Activated CD8-positive, alpha-beta memory T cell treated with anti-CD3 and anti-CD28 coated beads, Interleukin-2, amount 10 ng/mL, durations not matched to agents 7 days and 5 days (primary cell): ENCODE data around the gene MPP1. TPM values are rescaled to one million over a fixed set of nuclear protein-coding genes. Genes with fewer than 3 reads are reported as not detected.
"Not testable (repeated sequence)": the region's sequence is repeated elsewhere in the genome, so short reads cannot be mapped to it uniquely, and the experiment has no call there.

Experiments used
- ATAC-seq: fragments of 150-1000 bp; cut with Tn5 transposase; one replicate; pipeline ENCODE4 v1.10.0; 2021; ENCODE audit warnings: moderate library complexity
- CTCF ChIA-PET: fragments of 350-600 bp; sonication (Branson Sonifier 250); formaldehyde crosslinking; loops from one replicate; lab custom pipeline; 2021; ENCODE audit warnings: antibody characterized with exemption; lab: Charles Lee
- DNase-seq: peaks from one replicate; pipeline ENCODE4 v3.0.0-alpha.2; 2020
- H3K27ac Mint-ChIP-seq: one replicate; pipeline ENCODE4 v1.8.0; 2021; ENCODE audit warnings: mild to moderate bottlenecking, mixed read lengths
- H3K27me3 Mint-ChIP-seq: one replicate; pipeline ENCODE4 v1.8.0; 2021; ENCODE audit warnings: mixed read lengths
- H3K36me3 Mint-ChIP-seq: one replicate; pipeline ENCODE4 v1.8.0; 2021; ENCODE audit warnings: mild to moderate bottlenecking, mixed read lengths
- H3K4me1 Mint-ChIP-seq: one replicate; pipeline ENCODE4 v1.8.0; 2021; ENCODE audit warnings: mixed read lengths
- H3K4me3 Mint-ChIP-seq: one replicate; pipeline ENCODE4 v1.8.0; 2021; ENCODE audit warnings: mild to moderate bottlenecking, moderate library complexity, mixed read lengths
- H3K9me3 Mint-ChIP-seq: one replicate; pipeline ENCODE4 v1.8.0; 2022; ENCODE audit warnings: low read depth, mixed read lengths
- total RNA-seq, 2 experiments: library from RNA; stranded (reverse); gene quantifications; one replicate each; pipeline ENCODE4 v1.2.3, GENCODE V29; 2021

The MPP1 gene
- total RNA-seq, 2 experiments from 2014 or later, result 29.0 to 37.4 TPM

DNA sequence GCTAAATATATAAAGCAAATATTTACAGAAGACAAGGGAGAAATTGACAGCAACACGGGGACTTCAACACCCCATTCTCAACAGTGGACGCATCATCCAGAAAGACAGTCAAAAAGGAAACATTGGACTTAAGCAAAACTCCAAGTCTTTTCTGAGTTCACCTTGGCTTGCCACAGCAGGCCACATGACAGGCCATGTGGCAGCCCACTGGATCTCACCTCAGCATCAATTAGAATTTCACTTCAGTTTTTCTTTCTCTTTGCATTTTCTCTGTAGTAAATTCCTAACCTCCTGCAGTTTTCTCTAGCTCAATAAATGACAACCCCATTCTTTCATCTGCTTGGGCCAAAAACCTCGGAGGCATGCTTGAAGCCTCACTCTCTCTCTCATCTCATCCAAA is 16.7 kb upstream of the MPP1 start:
- ATAC-seq (no peak), DNase-seq (no peak)
- H3K36me3 Mint-ChIP-seq, result no peaks in the 10 kb centered on the region
- CTCF ChIA-PET, result no interaction called here
- H3K27me3 Mint-ChIP-seq, result peaks cover 10% of the 10 kb centered on the region
- H3K4me3 Mint-ChIP-seq, result no peak overlapping the region
- no peaks in the 10 kb centered on the region for H3K9me3 Mint-ChIP-seq
- no peak overlapping the region for H3K27ac Mint-ChIP-seq
- peaks cover under 1% of the 10 kb centered on the region for H3K4me1 Mint-ChIP-seq

DNA sequence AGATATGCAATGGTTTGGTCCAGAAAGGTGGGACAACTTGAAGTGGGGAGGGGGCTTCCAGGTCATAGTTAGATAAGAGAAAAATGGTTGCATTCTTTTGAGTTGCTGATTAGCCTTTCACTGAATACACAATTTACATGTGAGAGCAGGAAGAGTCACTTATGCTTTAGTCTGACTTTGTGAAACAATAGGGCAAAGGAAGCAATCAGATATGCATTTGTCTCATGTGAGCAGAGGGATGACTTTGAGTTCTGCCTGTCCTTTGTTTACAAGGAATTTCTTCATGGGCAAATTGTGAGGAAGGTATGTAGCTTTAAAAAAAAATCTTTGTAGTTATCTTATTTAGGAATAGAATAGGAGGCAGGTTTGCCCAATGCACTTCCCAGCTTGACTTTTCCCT is 16.2 kb upstream of the MPP1 start:
- no peaks in the 10 kb centered on the region for H3K36me3 Mint-ChIP-seq
- H3K4me1 Mint-ChIP-seq, result no peaks in the 10 kb centered on the region
- ATAC-seq (no peak), DNase-seq (no peak)
- CTCF ChIA-PET, result no interaction called here
- H3K9me3 Mint-ChIP-seq, result no peaks in the 10 kb centered on the region
- no peak overlapping the region for H3K4me3 Mint-ChIP-seq
- H3K27me3 Mint-ChIP-seq, result peaks cover 10% of the 10 kb centered on the region
- no peak overlapping the region for H3K27ac Mint-ChIP-seq

DNA sequence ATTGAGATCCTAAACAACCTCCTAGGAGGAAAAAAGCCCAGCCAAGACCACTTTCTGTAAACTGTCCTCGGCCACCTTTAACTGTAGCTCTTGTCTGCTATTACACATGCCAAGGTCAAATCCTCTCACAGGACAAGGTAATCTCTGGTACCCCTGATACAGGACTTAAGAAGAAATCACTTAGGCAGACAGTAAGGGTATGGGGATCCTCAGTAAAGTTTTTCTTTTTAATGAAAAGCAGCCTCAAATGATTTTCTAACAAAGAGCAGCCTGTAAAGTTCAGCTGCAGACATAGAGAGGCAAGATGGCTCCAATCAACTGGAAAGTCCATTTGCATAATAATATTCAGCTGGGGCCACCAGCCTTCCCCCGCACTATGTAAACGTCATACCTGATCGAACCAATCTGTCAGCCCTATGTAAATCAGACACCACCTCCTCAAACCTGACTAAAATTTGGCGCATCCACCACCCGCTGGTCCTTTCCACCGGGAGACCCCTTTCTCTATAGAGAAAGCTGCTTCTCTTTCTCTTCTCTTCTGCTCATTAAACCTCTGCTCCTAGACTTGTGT is 14.6 kb upstream of the MPP1 start:
- DNase-seq (no peak), ATAC-seq (no peak)
- CTCF ChIA-PET, result no interaction called here
- H3K4me1 Mint-ChIP-seq, result no peaks in the 10 kb centered on the region
- no peak overlapping the region for H3K4me3 Mint-ChIP-seq
- peaks cover 15% of the 10 kb centered on the region for H3K27me3 Mint-ChIP-seq
- no peak overlapping the region for H3K27ac Mint-ChIP-seq
- no peaks in the 10 kb centered on the region for H3K36me3 Mint-ChIP-seq
- H3K9me3 Mint-ChIP-seq, result no peaks in the 10 kb centered on the region

DNA sequence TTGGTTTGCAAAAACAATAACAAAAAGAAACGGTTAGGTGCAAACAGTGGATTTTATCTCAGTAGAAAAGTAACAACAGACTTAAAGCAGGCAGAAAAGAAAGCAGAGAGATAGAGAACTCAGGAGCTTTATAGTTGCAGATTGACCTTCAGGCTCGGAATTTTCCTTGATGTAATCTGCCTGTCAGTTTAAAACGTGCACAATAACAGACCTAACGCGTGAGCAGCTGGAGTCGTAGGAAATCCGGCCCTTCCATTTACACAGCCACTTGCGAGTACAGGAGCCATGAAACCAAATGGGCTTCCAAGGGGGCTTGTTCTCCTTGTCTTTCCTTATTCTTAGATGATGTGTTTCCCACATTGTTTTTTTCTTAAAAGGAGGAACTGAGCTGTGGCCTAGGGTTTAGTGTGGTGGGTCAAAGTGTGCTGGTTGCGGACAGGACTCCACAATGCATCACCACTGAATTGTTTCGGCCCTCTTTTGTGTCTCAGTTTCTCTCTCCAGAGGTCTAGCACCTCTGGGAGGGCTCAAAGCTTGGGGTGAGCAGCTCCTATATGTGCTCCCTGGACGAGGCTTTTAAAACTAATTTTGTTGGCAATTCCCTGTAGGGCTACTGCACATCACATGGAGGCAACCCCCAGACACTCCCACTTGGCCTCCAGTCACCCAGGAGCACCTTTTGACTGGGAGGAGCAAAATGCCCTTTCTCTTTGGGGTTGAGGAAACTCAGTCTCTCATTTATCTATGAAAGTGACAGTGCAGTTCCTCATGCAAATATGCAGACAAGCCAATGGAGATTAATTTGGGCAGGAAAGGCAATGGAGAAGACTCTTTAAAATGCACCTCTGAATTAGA is 13.9 kb upstream of the MPP1 start:
- CTCF ChIA-PET, result no interaction called here
- no peaks in the 10 kb centered on the region for H3K36me3 Mint-ChIP-seq
- ATAC-seq (no peak), DNase-seq (no peak)
- no peaks in the 10 kb centered on the region for H3K4me1 Mint-ChIP-seq
- H3K27ac Mint-ChIP-seq, result no peak overlapping the region
- no peak overlapping the region for H3K4me3 Mint-ChIP-seq
- peaks cover 20% of the 10 kb centered on the region for H3K27me3 Mint-ChIP-seq
- H3K9me3 Mint-ChIP-seq, result no peaks in the 10 kb centered on the region

DNA sequence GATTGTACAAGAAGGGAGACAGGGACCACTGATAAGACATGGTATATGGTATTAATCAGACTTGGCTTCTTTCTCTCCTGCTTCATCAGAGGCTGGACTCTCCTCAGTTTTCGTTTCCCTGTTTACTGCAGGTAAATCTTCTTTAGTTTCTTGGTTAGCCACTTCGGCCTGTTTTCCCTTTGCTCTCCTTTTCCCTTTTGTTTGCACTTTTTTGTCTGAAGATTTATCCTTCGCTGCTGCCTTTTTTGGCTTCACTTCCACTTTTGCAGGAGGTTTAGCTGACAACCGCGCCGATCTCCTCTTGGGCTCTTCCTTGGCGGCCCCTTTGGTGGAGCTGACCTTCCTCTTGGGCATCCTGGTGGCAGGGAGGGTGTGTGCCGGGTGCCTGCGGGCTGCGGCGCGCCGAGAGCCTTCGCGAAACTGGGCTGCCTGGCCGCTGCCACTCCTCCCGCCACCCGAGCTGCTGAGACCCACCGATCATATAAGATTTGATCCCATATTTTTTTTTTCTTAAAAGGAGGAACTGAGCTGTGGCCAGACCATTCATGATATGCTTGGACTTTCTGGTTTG is 11.8 kb upstream of the MPP1 start:
- ATAC-seq, H3K9me3 Mint-ChIP-seq, H3K4me3 Mint-ChIP-seq, DNase-seq, H3K36me3 Mint-ChIP-seq, H3K27ac Mint-ChIP-seq, CTCF ChIA-PET, H3K4me1 Mint-ChIP-seq: not testable (repeated sequence)
- peaks cover 26% of the 10 kb centered on the region for H3K27me3 Mint-ChIP-seq

GRCh38 chrX:154816326-154816898 is 11.1 kb upstream of the MPP1 start:
- H3K9me3 Mint-ChIP-seq, H3K27ac Mint-ChIP-seq, CTCF ChIA-PET, DNase-seq, ATAC-seq, H3K4me3 Mint-ChIP-seq, H3K4me1 Mint-ChIP-seq, H3K36me3 Mint-ChIP-seq: not testable (repeated sequence)
- peaks cover 27% of the 10 kb centered on the region for H3K27me3 Mint-ChIP-seq

DNA sequence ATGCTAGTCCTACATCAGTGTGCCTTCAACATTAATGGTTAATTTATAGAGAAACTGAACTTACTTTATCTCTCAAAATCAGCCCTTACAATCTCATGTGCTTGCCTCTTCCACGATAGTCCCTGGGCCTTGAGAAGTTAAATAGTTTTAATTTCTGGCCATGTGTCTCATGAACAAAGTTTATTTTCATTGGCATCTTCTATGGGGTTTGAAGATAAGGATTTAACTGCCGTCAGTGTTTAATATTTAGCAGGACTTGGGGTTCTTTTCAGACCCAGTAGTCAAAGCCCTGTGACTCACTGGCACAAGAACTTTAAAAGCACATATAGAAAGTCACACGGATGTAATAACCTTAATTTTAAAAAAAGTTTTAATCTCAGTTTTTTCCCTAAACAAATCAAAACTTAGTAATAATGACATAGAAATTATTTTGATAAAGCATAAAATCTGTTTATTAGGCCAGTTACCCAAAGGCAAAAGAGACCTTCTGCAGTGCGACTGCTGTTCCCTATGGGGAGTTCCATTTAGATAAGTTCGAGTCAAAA is 10.1 kb upstream of the MPP1 start:
- Mint-ChIP-seq H3K4me1 (peaks cover under 1% of the 10 kb centered on the region), H3K4me3 (no peak overlapping the region), H3K27me3 (peaks cover 26% of the 10 kb centered on the region), H3K36me3 (no peaks in the 10 kb centered on the region), H3K27ac (no peak overlapping the region), H3K9me3 (no peaks in the 10 kb centered on the region)
- DNase-seq, result no peak
- no peak for ATAC-seq
- CTCF ChIA-PET, result no interaction called here

GRCh38 chrX:154813801-154814200 is 8.5 kb upstream of the MPP1 start:
- H3K9me3 Mint-ChIP-seq, result no peaks in the 10 kb centered on the region
- H3K27me3 Mint-ChIP-seq, result peaks cover 22% of the 10 kb centered on the region
- DNase-seq, result no peak
- no peak for ATAC-seq
- CTCF ChIA-PET, result no interaction called here
- H3K4me3 Mint-ChIP-seq, result no peak overlapping the region
- H3K4me1 Mint-ChIP-seq, result peaks cover 12% of the 10 kb centered on the region
- H3K36me3 Mint-ChIP-seq, result no peaks in the 10 kb centered on the region
- no peak overlapping the region for H3K27ac Mint-ChIP-seq

DNA sequence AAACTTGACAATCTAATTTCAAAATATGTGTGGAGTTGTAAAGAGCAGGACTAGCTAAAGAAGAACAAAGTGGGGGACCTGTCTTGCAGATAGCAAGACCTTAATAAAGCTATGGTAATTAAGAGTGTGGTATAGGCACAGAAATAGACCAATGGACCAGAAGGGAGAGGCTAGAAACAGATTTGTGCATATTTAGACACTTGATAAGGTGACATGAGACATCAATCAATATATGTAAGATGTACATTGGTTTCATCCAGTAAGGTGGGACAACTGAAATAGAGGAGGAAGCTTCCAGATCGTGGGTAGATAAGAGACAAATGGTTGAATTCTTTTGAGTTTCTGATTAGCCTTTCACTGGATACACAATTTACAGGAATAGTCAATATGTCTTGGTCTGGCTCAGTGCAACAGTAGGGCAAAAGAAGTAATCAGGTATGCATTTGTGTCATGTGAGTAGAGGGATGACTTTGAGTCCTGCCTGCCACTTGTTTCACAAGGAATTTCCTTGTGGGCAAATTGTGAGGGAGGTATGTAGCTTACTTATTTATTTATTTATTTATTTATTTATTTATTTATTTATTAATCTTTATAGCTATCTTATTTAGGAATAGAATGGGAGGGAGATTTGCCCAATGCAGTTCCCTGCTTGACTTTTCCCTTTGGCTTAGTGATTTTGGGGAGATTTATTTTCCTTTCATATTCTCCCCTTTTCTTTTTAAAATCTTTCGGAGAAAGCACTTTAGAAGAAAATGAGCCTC is 7.2 kb upstream of the MPP1 start:
- peaks cover 22% of the 10 kb centered on the region for H3K27me3 Mint-ChIP-seq
- no peak for DNase-seq
- CTCF ChIA-PET, result interaction anchor here (1.0 to 1.3 kb wide), 2 partner anchors 28 to 63 kb away, joined by 3 read pairs; no protein-coding TSS in a partner anchor
- peaks cover 12% of the 10 kb centered on the region for H3K4me1 Mint-ChIP-seq
- no peaks in the 10 kb centered on the region for H3K36me3 Mint-ChIP-seq
- no peak for ATAC-seq
- H3K9me3 Mint-ChIP-seq, result no peaks in the 10 kb centered on the region
- H3K27ac Mint-ChIP-seq, result no peak overlapping the region
- H3K4me3 Mint-ChIP-seq, result no peak overlapping the region

- Mint-ChIP-seq H3K36me3 (no peaks in the 10 kb centered on the region), H3K27ac (no peak overlapping the region), H3K4me1 (peaks cover 17% of the 10 kb centered on the region), H3K9me3 (no peaks in the 10 kb centered on the region), H3K27me3 (peaks cover 14% of the 10 kb centered on the region), H3K4me3 (no peak overlapping the region)
- ATAC-seq (no peak), DNase-seq (no peak)
- CTCF ChIA-PET, result no interaction called here
Observed at GRCh38 chrX:154809939-154810665, 4.8 kb upstream of the MPP1 start.

DNA sequence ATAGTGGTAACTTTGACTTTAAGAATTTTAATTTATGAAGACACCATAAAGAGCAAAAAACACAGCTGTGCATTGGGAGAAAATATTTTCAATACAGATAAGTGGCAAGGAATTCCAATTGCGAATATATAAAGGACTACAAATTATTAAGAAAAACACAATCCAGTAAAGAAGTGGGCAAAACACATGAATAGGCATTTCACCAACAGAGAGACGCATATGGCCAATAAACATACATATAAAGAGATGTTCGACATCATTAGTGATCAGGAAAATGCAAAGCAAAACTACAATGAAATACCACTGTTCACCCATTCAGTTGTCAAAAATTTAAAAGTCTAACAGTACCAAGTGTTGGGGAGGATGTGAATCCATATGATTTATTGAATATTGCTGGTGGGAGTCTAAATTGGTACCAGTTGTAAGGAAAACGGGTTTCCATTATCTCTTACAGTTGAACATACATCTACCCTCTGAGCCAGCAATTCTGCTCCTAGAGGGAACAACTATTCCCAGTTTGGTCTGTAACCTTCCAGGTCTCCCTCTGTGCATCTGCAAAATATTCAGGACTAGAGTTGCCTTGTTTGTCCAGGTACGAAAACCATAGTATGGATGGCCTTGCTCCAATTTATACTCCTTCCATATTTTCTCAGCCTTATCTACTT is 1.7 kb upstream of the MPP1 start:
- H3K36me3 Mint-ChIP-seq, result no peaks in the 10 kb centered on the region
- no peaks in the 10 kb centered on the region for H3K27me3 Mint-ChIP-seq
- H3K4me1 Mint-ChIP-seq, result peaks cover 42% of the 10 kb centered on the region

GRCh38 chrX:154805696-154806091 is 409 bp upstream of the MPP1 start:
- H3K27ac Mint-ChIP-seq, result peak overlapping the region; percentile 66
- DNase-seq (no peak), ATAC-seq (no peak)
- no peaks in the 10 kb centered on the region for H3K9me3 Mint-ChIP-seq
- H3K27me3 Mint-ChIP-seq, result no peaks in the 10 kb centered on the region
- H3K4me3 Mint-ChIP-seq, result peak overlapping the region; percentile 75
- peaks cover 2% of the 10 kb centered on the region for H3K36me3 Mint-ChIP-seq
- CTCF ChIA-PET, result interaction anchor here (0.8 to 1.2 kb wide), 3 partner anchors 9 to 46 kb away, joined by 3 to 5 read pairs (median 3); no protein-coding TSS in a partner anchor
- H3K4me1 Mint-ChIP-seq, result peaks cover 51% of the 10 kb centered on the region

More for the DNA sequence above, 1.7 kb upstream of the MPP1 start:
- H3K4me3 Mint-ChIP-seq, result no peak overlapping the region
- DNase-seq (no peak), ATAC-seq (no peak)
- no peaks in the 10 kb centered on the region for H3K9me3 Mint-ChIP-seq
- no peak overlapping the region for H3K27ac Mint-ChIP-seq
- CTCF ChIA-PET, result no interaction called here
